Measurements from ENCODE around the gene SCN8A. TPM values are rescaled to one million over a fixed set of nuclear protein-coding genes. Genes with fewer than 3 reads are reported as not detected.
A peak's percentile ranks its signal among the peaks of the same experiment; 100 is the strongest.
"Not testable (repeated sequence)": the region's sequence is repeated elsewhere in the genome, so short reads cannot be mapped to it uniquely, and the experiment has no call there.

SCN8A gene
- total RNA-seq, 1 experiment from 2014 or later = 0.71 TPM

DNA sequence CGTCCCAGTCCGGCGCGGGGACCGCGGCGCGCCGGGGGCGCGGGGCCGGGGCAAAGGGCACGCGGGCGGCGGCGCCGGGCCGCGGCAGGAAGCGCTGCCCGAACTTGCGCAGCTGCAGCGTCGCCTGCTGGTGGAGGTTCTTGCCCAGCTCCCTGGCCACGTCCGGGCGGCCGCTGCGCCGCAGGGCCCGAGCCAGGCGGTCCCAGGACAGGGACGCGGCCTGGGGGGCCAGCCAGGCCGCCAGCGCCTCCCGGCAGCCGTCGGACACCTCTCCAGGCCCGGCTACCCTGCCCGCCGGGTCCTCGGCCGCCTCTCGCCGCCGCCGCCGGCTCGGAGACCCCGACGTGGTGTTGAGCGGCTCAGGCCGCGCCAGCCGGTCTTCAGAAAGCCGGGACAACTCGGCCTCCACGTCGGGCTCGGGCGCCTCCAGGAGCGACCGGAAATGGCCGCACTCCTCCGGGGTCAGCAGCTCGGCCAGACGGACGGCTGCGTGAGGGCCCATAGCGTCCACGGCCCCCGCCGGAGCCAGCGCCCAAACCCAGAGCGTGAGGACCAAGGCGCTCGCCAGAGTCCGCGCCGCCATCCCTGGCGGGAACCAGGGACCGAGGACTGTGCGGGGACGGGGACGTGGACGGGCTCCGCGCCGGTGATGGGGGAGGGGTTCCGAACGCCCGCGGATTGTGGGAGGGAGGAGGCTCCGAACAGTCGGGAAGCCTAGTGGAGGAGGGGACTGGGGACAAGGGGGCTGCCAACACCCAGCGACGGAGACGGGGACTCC is 223.5 kb downstream of the SCN8A start:
- DNase-seq (ENCODE audit: low spot score) = peak; percentile 46

DNA sequence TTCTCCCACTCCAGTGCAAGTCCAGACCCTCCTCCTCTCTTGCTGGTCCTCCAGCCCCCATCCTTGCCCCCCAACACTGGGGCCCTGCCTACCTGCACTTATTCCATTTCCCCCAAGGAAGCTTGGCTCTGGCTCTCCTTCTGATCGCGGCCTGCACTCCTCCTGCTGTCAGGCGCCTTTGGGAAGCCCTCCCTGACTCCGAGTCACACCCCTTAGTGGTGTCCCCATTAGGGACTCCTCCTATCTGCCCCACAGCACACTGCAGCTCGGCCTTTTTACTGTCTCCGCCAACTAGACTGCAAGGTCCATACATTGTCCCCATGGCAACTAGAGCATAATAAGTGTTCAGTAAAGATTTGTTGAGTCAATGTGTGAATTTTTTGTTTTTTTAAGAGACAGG is 224.5 kb downstream of the SCN8A start:
- DNase-seq (ENCODE audit: low spot score) = no peak

DNA sequence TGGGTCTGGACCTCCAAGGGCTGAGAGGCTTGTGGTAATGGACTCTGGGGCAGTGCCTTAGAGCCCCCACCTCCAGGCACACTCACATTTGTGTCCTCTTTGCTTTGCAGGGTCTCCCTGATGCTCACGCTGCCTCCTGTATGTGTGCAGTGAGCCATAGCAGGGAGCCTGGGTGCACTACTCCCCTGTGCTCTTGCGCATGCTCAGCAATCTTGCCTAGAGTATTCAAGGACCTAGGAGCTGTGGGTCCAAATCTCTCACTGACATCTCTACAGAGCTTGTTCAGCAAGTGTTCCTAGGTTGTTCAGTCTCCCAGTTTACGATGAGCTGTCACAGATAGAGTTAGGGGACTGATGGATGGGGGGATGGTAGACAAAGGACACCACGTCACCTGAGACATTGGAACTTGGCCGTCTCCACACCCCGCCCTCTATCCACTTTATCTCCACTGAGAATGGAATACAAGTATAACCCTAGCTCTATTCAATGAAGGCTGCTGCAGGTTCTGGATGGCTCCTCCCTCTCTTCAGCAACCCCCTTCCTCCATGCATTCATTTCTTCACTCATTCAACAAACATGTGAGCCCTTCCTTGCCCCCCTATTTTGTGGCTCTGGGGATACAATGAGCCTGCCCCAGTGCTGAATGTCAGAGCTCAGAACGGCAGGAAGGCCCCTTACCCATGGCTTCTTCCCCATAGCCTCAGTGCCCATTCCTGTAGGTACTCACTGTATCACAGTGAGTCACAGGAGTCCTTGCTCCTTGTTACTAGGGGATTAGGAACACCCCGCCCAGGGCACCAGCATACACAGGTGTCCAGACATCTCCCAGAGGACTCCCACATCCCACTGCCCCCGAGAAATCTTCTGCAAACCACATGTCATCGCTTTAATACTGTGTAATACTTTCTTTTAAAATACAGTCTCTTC is 226.3 kb downstream of the SCN8A start:
- no peak for DNase-seq (ENCODE audit: low spot score)

DNA sequence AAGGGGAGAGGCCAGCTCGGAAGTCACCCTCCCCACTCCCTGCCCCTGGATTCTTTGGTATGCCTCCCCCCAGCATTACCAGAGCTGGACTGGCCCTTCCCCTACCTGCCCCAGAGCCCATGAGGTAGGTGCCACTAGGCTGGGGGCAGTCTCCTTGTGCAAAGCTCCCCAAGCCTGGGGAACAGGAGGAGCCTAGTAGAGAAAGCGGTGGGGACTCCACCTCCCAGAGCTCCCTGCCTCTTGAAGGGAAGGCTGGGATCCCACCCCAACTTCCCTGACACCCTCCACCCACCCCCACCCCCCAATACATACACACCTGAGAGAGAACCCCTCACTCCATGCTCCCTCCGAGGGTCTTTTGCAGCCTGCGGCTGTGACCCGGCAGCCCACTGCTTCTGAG is 227.1 kb downstream of the SCN8A start:
- no peak for DNase-seq (ENCODE audit: low spot score)

DNA sequence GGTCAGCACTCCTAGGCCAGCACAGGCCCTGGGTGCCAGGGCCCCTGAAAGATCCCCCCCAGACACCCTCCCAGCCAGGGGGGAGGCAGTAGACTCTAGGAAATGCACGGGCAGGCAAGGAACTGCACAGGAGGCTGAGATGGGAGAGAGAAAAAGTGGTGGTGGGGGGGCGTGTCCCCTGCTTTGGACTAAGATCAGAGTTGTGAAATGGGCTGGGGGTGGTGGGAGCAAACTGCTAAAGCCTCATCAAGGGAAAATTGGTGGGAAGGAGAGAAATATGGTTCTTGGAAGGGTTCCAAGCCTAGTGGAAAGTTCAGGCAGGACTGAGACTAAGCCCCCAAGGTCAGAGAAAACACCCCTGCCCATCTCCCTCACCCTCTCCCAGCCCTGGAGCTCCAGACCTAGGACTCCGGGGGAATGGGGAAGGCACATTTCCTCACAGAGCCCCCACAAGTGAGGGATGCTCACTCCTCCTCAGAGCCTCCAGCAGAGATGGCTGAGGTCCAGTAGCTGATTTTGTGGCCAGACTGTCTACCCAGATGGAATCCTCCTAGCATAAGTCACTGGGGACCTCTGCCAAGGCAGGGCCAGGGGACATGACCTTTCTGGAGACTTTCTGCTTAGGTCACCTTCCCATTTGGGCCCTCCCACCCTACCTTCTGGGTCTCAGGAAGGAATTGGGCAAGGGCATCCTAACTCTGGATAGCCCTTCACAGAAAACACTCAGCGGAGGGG is 227.7 kb downstream of the SCN8A start:
- no peak for DNase-seq (ENCODE audit: low spot score)

DNA sequence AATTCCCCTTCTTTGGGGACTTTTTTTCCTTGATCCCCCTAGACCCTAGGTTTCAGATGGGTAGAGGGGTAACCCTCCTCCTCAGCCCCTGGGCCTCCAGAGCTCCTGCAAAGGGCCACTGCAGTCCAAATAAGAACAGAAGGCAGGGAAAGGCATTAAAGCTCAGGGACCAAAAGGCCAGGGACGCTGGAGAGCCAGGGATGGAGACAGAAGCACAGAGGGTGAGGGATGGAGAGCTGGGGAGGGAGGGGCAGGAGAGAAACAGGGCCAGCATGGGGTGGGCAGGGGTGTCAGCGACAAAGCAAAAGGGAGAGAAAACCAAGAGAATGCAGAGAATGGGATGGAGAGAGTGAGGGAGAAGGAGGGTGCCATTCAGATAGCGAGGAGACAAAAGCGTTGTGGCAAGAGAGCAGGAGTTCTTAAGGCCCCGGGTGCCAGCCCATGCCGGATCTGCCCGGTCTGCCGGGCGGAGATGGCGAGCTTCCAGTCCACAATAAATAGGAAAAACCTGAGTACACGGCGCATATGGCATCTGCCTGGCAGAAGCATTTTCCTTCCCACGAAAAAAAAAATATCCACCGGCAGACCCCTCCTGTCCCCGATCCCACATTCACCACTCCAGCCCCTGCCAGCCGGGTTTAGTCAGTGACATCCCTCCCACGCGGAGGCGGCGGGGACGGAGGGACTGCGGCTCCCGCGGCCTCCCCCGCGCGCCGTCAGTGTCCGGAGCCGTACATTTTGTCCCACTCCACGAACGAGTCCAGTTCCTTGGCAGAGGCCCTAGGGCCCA is 228.9 kb downstream of the SCN8A start:
- DNase-seq (ENCODE audit: low spot score) = no peak

DNA sequence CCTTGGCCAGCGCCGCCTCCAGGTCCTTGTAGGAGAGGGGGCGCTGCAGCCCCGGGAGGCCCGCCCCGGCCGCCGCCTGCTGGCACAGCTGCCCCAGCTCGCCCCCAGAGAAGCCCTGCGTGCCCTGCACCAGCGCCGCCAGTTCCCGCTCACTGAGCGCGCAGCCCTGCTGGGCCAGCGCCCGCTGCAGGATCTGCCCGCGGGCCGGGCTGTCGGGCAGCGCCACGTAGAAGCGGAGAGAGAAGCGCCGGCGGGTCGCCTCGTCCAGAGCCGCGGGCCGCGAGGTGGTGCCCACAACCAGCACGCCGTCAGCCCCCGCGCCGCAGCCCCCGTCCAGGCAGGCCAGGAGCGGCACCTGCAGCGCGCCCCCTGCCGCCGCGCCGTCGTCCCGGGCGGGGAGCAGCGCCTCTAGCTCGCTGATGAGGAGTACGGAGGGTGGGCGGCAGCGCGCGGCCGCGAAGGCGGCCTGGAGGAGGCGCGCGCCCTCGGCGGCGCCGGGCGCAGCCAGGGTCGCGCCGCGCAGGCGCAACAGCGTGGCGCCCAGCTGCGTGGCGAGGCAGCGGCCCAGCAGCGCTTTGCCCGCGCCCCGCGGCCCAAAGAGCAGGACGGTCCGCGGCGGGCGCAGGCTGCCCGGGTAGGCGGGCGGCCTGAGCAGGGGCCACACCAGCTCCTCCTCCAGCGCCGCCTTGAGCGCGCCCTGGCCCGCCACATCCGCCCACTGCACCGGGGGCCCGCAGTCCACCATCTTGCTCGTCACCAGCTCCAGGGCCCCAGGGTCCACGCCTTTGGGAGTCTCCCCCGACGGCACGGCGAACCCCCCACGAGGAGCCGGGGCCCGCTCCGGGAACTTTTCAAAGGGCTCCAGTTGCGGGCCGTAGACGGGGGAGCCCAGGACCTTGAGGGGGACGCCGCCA is 229.8 kb downstream of the SCN8A start:
- no peak for DNase-seq (ENCODE audit: low spot score)

DNA sequence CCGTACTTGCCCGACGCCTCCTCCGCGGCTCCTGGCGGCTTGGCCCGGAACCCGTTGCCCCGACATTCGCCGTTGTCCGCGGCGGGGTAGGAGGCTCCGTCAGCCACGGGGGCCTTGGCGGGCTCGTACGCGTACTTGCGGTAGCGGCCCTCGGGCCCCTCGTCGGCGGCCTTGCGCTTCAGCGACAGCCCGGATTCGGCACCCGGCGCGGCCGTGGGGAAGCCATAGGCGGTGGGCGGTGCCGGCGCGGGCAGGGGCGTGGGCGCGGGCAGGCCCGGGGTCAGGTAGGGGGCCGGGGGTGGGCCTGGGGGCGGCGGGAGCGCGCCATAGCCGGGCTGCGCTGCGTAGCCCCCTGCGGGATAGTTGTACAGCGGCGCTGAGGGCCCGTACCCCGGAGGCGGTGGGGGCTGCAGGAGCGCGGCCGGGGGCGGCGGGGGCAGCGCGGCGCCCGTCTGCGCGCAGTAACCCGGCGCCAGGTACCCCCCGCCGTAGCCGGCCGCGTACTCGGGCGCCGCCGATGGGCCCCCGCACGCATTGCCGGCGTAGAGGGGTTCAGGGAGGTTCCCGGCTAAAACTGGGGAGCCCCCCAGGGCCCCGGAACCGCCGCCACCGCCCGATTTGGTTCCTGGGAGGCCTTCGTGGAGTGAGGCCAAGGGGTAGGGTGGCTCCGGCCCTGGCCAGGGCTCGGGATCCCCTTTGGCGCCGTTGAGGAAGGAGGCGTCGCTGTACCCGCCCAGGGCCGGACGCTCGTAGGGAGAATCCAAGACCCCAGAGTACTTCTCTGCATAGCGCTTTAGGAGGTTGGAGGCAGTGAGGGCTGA is 230.6 kb downstream of the SCN8A start:
- no peak for DNase-seq (ENCODE audit: low spot score)

DNA sequence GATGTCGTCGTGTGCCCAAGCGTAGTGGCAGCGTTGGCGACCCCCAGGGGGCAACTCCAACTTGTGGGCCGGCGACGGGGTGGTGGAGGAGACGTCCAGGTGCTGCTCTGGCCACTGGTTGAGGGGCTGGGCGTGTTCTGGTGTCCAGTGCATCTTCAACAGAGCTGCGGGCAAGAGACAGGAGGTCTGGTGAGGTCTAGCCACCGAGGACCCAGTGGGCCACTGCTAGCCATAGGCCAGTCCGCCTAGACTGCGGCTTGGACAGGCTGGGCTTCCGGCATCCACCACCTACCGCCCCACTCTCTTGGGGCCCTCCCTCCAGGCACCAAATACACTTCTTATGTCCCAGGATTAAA is 231.2 kb downstream of the SCN8A start:
- DNase-seq (ENCODE audit: low spot score) = no peak

DNA sequence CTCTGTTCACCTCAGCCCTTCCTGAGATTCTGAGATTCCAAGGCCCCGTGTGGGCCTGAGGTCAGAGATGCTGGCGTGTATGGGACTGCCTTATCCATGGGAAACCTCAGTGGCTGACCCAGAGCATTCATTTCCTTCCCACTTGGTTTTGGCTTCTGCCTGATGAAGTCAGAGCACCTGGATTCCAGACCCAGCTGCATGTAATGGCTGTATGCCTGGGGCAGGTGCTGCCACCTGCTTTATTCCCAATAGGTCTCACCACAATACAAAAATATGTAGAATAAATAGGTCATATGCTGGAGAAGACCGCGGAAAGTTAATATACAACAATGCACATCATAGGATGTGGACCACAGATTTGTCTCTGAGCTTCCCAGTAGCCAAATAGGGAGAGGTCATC is 231.9 kb downstream of the SCN8A start:
- no peak for DNase-seq (ENCODE audit: low spot score)

DNA sequence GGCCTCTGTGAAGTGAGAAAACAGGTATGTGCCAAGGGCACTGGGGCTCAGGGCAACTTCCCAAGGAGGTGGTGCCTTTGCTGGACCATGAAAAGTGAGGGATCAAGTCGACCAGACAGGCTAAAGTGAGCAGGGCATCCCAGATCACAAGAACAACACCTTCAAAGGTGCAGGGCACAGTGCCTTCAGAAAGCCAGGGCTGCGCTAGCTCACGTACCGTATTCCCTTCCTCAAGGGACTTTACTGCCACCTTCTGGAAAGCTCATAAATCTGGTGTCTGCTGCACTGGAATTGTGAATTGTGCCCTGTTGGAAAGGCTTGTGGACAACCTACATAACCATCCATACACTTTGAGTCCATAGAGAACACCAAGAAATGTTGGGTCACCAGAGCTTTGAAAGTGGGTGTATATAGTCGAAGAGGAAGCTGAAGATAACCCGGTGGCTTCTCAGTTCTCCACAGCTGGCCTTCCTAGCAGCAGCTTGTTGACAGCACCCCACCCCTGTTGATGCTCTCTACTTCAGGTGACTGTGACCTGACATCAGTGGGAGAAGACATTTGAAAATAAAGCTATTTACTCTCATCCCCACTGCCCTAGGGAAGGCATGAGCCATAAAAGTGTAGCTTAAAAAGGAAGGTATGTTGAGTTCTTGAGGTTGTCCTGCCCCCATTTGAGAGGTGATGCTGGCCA is 233.0 kb downstream of the SCN8A start:
- peak; percentile 70 for DNase-seq (ENCODE audit: low spot score)

DNA sequence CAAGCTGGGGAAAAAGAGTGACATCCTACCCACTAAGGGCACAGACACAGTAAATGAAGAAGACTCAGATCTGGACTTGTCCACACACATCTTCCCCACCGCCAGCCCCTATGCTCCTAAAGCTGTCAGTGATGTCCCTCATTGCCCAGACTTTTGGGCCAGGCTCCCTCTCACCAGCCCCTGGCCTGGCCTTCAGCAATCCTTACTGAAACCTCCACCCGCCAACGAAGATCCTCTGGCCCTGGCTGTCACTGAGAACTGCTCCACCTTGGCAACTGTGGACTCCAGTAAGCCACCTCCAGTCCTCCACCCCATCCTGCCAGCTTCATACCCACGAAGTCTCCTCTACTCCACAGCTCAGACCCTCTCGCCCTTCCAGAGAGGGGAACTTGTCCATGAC is 234.2 kb downstream of the SCN8A start:
- DNase-seq (ENCODE audit: low spot score) = no peak

DNA sequence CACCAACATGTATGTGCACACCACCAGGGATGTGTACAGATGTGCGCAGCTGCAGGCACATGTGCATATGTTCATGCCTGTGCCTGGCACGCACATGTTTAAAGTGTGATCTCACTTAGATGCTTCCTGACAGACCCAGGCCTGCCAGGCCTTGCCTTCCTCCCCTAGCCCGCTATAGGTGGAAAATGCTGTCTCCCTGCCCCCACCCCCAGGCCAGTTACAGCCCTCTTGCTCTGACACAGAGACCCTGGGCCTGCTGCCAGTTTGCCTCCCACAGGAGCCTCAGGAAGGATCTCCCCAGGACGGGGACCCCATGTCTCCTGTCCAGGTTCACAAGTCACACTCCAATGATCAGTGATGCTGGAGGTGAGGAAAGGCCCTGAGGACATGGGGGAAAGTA is 235.8 kb downstream of the SCN8A start:
- no peak for DNase-seq (ENCODE audit: low spot score)

DNA sequence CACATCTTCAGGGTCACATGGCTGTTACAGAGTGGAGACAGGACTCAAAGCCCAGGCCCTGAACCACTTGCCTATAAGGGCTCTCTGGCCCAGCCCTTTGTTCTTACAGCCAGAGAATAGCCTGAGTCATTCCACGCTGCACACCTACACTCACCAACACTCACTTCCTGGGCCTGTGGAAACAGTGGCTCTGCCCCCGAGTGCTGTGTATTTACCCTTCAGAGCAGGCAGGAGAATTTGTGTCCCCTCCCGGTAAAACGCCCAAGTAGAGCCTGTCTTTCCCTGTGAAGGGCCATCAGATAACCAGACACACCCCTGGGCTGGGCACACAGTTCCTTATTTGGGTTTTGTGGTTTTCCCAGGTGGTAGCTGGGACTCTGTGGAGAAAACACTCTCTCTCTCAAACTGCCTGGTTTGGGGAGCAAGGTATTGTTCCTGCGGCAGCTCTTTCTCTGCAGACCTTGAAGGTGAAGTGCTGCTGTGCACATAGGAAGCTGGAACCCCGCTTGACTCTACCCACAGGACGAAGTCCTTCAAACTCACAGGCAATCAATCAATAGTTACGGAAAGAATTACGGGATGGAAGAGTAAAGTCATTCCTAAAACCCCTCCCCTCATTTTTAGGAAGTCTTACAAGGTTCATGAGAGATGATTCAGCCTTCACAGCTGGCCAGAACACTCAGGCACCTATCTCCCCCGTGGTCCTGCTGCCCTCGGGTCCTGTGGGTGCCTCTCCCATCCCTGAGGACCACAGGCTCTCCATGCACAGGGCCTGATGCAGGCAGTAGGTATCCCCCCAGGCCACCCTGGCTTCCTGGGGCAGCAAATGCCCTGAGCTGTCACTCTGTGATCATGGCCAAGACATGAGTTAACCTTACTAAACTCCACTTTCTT is 237.1 kb downstream of the SCN8A start:
- no peak for DNase-seq (ENCODE audit: low spot score)

DNA sequence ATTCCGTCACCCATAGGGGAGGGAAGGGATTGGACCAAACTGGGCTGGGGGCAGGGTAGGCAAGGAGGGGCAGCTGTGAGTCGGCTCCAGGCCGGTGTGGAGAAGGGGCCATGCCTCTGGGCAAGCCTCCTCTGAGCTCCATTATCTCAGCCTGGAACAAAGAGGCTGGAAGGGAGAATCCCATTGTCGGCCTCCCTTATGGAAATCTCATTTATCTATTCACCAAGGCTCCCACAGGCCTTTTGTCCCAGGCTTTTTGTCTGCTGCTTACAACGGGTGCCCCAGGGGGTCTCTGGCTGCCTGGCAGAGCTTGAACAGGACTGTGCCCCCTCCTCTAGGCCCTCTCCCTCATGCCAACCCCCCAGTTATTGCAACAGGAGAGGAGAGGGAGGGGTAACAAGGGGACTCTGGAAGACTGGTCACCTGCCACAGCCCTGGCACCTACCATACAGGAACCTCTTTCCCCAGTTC is 238.0 kb downstream of the SCN8A start:
- DNase-seq (ENCODE audit: low spot score) = no peak

DNA sequence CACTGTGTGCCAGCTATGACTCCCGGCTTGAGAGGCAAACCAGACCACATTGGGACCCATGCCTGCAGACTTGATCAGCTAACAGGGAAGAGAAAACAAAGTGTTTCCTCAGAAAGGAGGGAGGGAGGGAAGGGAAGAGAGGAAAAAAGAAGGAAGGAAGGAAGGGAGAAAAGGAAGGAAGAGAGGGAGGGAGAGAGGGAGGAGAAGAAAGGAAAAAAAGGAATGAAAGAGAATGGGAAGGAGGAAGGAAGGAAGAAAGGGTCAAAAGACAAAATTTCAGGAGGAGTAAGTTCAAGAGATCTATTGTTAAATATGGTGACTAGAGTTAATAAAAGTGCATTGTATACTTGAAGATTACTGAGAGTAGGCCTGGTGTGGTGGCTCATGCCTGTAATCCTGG is 238.6 kb downstream of the SCN8A start:
- no peak for DNase-seq (ENCODE audit: low spot score)

DNA sequence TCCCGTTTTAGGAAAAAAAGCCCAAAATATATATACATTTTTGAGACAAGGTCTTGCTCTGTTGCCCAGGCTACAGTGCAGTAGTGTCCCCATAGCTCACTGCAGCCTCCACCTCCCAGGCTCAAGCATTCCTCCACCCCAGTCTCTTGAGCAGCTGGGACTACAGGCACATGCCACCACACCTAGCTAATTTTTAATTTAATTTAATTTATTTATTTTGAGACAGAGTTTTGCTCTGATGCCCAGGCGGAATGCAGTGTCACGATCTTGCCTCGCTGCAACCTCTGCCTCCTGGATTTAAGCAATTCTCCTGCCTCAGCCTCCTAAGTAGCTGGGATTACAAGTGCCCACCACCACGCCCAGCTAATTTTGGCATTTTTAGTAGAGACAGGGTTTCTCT is 240.8 kb downstream of the SCN8A start:
- not testable (repeated sequence) for DNase-seq (ENCODE audit: low spot score)

Data from HT-29 (cell line).